ENCODE measurements around the gene TMEM144.

Gene TMEM144

DNA sequence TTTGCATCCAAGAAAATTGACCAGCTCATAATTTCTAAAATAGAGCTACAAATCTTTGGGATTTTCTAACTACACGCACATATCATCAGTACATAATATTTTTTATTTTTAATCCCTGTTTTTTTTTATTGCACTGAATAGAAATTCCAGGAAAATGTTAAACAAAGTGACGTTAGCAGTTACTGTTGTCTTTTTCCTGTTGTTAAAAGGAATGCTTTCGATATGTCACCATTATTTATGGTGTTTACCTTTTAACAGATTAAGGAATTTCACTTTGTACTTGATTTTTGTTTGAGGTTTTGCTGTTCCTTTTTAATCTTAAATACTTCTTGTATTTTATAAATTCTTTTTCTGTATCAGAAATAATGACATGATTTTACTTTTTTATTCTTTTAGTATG, 89.7 kb downstream of the TMEM144 start:
- Histone ChIP-seq H3K9ac (ENCODE audit: low read length) (no peak overlapping the region), H3K4me3 (ENCODE audit: insufficient read depth, low read length, poor library complexity, severe bottlenecking) (no peak overlapping the region), H3K4me2 (ENCODE audit: low read depth, low read length, poor library complexity, severe bottlenecking) (no peak overlapping the region), H3F3A (ENCODE audit: insufficient read depth) (no peaks in the 10 kb centered on the region), H3K27ac (ENCODE audit: low read depth, low read length) (no peak overlapping the region), H3K79me2 (ENCODE audit: insufficient read depth, low read length) (no peaks in the 10 kb centered on the region), H3K27me3 (ENCODE audit: low read length) (no peaks in the 10 kb centered on the region), H3K36me3 (ENCODE audit: low read length) (no peaks in the 10 kb centered on the region), H3K9me3 (ENCODE audit: insufficient read depth, low read length) (no peaks in the 10 kb centered on the region), H4K20me1 (ENCODE audit: low read depth, low read length) (no peaks in the 10 kb centered on the region), H3K9me2 (replicated peaks; ENCODE audit: insufficient read depth, low read length) (no peaks in the 10 kb centered on the region), H2AFZ (ENCODE audit: low read depth, low read length, severe bottlenecking) (no peak overlapping the region)
- TF ChIP-seq, protein P1, sequence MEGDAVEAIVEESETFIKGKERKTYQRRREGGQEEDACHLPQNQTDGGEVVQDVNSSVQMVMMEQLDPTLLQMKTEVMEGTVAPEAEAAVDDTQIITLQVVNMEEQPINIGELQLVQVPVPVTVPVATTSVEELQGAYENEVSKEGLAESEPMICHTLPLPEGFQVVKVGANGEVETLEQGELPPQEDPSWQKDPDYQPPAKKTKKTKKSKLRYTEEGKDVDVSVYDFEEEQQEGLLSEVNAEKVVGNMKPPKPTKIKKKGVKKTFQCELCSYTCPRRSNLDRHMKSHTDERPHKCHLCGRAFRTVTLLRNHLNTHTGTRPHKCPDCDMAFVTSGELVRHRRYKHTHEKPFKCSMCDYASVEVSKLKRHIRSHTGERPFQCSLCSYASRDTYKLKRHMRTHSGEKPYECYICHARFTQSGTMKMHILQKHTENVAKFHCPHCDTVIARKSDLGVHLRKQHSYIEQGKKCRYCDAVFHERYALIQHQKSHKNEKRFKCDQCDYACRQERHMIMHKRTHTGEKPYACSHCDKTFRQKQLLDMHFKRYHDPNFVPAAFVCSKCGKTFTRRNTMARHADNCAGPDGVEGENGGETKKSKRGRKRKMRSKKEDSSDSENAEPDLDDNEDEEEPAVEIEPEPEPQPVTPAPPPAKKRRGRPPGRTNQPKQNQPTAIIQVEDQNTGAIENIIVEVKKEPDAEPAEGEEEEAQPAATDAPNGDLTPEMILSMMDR (IDR thresholded peaks at IDR 0.05; ENCODE audit: insufficient read depth, low read length, poor library complexity, severe bottlenecking), result no peak
- TF ChIP-seq EZH2phosphoT487 (conservative IDR thresholded peaks at IDR 0.05; ENCODE audit: low read length), result no peak

DNA sequence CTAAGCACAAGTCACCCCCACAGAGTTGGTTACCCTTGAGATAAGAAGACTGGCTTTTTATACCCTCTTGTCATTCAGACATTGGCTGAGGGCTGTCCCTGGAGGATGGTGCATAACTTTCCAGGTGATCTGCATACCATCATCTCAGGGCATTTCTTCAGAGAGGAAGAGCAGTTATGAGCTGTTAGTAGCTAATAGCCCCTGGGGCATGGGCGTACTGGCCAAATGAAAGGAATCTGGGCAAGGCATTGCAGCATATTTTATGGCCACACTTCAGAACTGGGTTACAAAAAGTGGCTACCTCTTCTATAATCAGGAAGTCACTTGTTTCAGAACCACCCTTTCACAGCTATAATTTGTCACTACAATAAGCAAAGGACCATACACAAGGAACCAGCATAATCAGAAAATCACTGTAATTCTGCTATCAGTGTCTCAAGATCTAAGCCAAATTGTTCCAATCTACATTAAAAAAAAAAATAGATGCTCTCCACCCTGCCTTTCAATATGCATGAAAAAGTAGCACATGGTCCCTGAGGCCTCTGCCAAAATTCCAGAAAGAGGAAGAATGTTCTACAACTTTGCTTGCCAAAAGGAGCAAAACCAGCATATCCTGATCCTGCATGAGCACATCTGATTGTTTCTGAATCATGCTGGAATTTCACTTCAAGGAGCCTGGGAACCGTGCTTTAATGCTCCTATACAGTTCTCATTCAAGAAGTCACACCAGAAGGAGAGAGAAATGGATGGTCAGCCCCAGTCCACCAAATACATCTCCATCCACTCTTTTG, 92.0 kb downstream of the TMEM144 start:
- no peak overlapping the region for H2AFZ ChIP-seq (ENCODE audit: low read depth, low read length, severe bottlenecking)
- H3K4me2 ChIP-seq (ENCODE audit: low read depth, low read length, poor library complexity, severe bottlenecking), result no peak overlapping the region
- no peaks in the 10 kb centered on the region for H3F3A ChIP-seq (ENCODE audit: insufficient read depth)
- no peaks in the 10 kb centered on the region for H3K9me3 ChIP-seq (ENCODE audit: insufficient read depth, low read length)
- H3K9ac ChIP-seq (ENCODE audit: low read length), result no peak overlapping the region
- H3K9me2 ChIP-seq (replicated peaks; ENCODE audit: insufficient read depth, low read length), result no peaks in the 10 kb centered on the region
- H4K20me1 ChIP-seq (ENCODE audit: low read depth, low read length), result no peaks in the 10 kb centered on the region
- H3K4me3 ChIP-seq (ENCODE audit: insufficient read depth, low read length, poor library complexity, severe bottlenecking), result no peak overlapping the region
- H3K27me3 ChIP-seq (ENCODE audit: low read length), result no peaks in the 10 kb centered on the region
- no peak overlapping the region for H3K27ac ChIP-seq (ENCODE audit: low read depth, low read length)
- H3K79me2 ChIP-seq (ENCODE audit: insufficient read depth, low read length), result no peaks in the 10 kb centered on the region
- no peak for TF ChIP-seq EZH2phosphoT487 (conservative IDR thresholded peaks at IDR 0.05; ENCODE audit: low read length)
- TF ChIP-seq, protein P1 (IDR thresholded peaks at IDR 0.05; ENCODE audit: insufficient read depth, low read length, poor library complexity, severe bottlenecking), result no peak
- no peaks in the 10 kb centered on the region for H3K36me3 ChIP-seq (ENCODE audit: low read length)

DNA sequence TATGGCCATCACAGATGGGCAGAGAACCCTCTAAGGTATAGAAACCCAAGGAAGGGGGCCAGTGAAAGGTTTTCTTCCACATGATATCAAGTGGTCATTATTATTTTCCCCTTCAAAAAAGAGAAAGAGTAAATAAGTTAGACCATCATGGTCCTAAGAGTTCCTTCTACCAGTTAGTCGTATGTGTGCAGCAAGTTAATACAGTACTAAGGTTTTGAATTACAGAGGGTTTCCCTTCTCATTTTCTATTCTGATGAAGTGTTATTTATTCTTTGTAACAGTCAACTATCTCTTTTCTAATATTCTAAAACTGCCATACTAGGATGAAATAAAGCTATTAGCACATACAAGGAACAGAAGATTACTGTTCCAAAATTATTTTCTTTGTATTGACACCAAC, 94.4 kb downstream of the TMEM144 start:
- H3K27ac ChIP-seq (ENCODE audit: low read depth, low read length), result no peak overlapping the region
- TF ChIP-seq EZH2phosphoT487 (conservative IDR thresholded peaks at IDR 0.05; ENCODE audit: low read length), result no peak
- TF ChIP-seq, protein P1 (IDR thresholded peaks at IDR 0.05; ENCODE audit: insufficient read depth, low read length, poor library complexity, severe bottlenecking), result no peak

More for the DNA sequence above, 94.4 kb downstream of the TMEM144 start:
- H3K9ac ChIP-seq (ENCODE audit: low read length), result no peak overlapping the region
- no peaks in the 10 kb centered on the region for H3K9me2 ChIP-seq (replicated peaks; ENCODE audit: insufficient read depth, low read length)
- no peak overlapping the region for H3K4me3 ChIP-seq (ENCODE audit: insufficient read depth, low read length, poor library complexity, severe bottlenecking)
- no peak overlapping the region for H3K4me2 ChIP-seq (ENCODE audit: low read depth, low read length, poor library complexity, severe bottlenecking)
- H3K27me3 ChIP-seq (ENCODE audit: low read length), result no peaks in the 10 kb centered on the region
- no peaks in the 10 kb centered on the region for H4K20me1 ChIP-seq (ENCODE audit: low read depth, low read length)
- H3F3A ChIP-seq (ENCODE audit: insufficient read depth), result no peaks in the 10 kb centered on the region
- no peak overlapping the region for H2AFZ ChIP-seq (ENCODE audit: low read depth, low read length, severe bottlenecking)
- no peaks in the 10 kb centered on the region for H3K79me2 ChIP-seq (ENCODE audit: insufficient read depth, low read length)
- no peaks in the 10 kb centered on the region for H3K36me3 ChIP-seq (ENCODE audit: low read length)
- H3K9me3 ChIP-seq (ENCODE audit: insufficient read depth, low read length), result no peaks in the 10 kb centered on the region

Data from SU-DHL-6 (cell line).